Gastroesophageal sphincter (tissue), 3 donors: ENCODE results near the gene TNFRSF8.

Experiments
- EP300 ChIP-seq: sonication (generic); formaldehyde crosslinking; IDR thresholded peaks from one replicate; pipeline ENCODE4 v1.6.1; 2017; ENCODE audit warnings: antibody characterized with exemption, mild to moderate bottlenecking
- POLR2A ChIP-seq, 2 donors: fragments of 450-650 bp; IDR thresholded peaks; one replicate each; pipeline ENCODE4 v1.6.1; 2017; ENCODE audit warnings: antibody characterized with exemption in 2 of 2, mild to moderate bottlenecking in 2 of 2, moderate library complexity in 1 of 2
- POLR2AphosphoS5 ChIP-seq: sonication (generic); formaldehyde crosslinking; IDR thresholded peaks from one replicate; pipeline ENCODE4 v1.6.1; 2017; ENCODE audit warnings: antibody characterized with exemption
- TF ChIP-seq, protein P1 (sequence below), 4 experiments: fragments of 200-600 bp in 2 of 4; fragments of 450-650 bp in 2 of 4; sonication (generic) in 1 of 4; IDR thresholded peaks; one replicate each; pipeline ENCODE4 v1.5.1; 2017 to 2019; ENCODE audit warnings: antibody characterized with exemption in 4 of 4, mild to moderate bottlenecking in 2 of 4, moderate library complexity in 2 of 4

DNA sequence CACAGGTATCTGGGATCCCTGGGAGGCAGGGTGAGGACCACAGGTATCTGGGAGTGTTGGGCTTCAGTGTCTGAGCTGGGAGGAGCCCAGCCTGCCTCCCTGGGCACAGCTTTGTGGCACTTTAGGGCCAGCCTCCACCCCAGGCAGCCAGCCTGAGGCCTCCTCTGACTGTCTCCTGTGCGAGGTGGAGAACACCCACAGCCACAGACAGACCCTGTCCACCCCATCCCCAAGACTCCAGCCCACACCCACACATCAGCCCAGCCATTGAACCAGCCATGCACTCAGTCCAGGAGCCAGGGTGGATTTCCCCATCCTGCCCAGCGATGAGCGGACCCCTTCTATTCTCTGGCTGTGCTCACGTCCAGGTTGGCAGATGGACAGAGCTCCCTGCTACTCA is 81.9 kb downstream of the TNFRSF8 start:
- TF ChIP-seq, protein P1, sequence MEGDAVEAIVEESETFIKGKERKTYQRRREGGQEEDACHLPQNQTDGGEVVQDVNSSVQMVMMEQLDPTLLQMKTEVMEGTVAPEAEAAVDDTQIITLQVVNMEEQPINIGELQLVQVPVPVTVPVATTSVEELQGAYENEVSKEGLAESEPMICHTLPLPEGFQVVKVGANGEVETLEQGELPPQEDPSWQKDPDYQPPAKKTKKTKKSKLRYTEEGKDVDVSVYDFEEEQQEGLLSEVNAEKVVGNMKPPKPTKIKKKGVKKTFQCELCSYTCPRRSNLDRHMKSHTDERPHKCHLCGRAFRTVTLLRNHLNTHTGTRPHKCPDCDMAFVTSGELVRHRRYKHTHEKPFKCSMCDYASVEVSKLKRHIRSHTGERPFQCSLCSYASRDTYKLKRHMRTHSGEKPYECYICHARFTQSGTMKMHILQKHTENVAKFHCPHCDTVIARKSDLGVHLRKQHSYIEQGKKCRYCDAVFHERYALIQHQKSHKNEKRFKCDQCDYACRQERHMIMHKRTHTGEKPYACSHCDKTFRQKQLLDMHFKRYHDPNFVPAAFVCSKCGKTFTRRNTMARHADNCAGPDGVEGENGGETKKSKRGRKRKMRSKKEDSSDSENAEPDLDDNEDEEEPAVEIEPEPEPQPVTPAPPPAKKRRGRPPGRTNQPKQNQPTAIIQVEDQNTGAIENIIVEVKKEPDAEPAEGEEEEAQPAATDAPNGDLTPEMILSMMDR (IDR thresholded peaks at IDR 0.05) = no peak
- no peak for TF ChIP-seq POLR2A (IDR thresholded peaks at IDR 0.05)
- TF ChIP-seq POLR2AphosphoS5 = no peak
- TF ChIP-seq EP300 = no peak
